Activated T-cell treated with anti-CD3 and anti-CD28 coated beads for 24 hours (primary cell): Measurements from ENCODE around the gene SLC25A26.
"Not testable (repeated sequence)": the region's sequence is repeated elsewhere in the genome, so short reads cannot be mapped to it uniquely, and the experiment has no call there.

Experiments used
- DNase-seq: peaks from one replicate; pipeline ENCODE4 v3.0.0-alpha.2; 2020; ENCODE audit warnings: low read depth

The SLC25A26 gene

GRCh38 chr3:66411961-66412887 lies 191.4 kb downstream of the SLC25A26 start:
- no peak for DNase-seq

GRCh38 chr3:66413151-66413751 lies 192.4 kb downstream of the SLC25A26 start:
- no peak for DNase-seq

- no peak for DNase-seq
Measured at GRCh38 chr3:66414846-66415245, 194.0 kb downstream of the SLC25A26 start.

- DNase-seq, result no peak
Measured at GRCh38 chr3:66415867-66416428, 195.1 kb downstream of the SLC25A26 start.

GRCh38 chr3:66416556-66417304 lies 195.9 kb downstream of the SLC25A26 start:
- no peak for DNase-seq

GRCh38 chr3:66418475-66418931 lies 197.7 kb downstream of the SLC25A26 start:
- no peak for DNase-seq

GRCh38 chr3:66419036-66419435 lies 198.2 kb downstream of the SLC25A26 start:
- DNase-seq, result no peak

- not testable (repeated sequence) for DNase-seq
Measured at GRCh38 chr3:66421144-66421543, 200.3 kb downstream of the SLC25A26 start.

- not testable (repeated sequence) for DNase-seq
Measured at GRCh38 chr3:66421893-66422292, 201.1 kb downstream of the SLC25A26 start.

- no peak for DNase-seq
Measured at GRCh38 chr3:66423791-66424190, 203.0 kb downstream of the SLC25A26 start.

- DNase-seq, result no peak
Measured at GRCh38 chr3:66425032-66425431, 204.2 kb downstream of the SLC25A26 start.

GRCh38 chr3:66425576-66426114 lies 204.8 kb downstream of the SLC25A26 start:
- DNase-seq, result no peak

- DNase-seq, result no peak
Measured at GRCh38 chr3:66426135-66426534, 205.3 kb downstream of the SLC25A26 start.

GRCh38 chr3:66427352-66427751 lies 206.6 kb downstream of the SLC25A26 start:
- DNase-seq, result no peak

GRCh38 chr3:66427951-66428474 lies 207.2 kb downstream of the SLC25A26 start:
- DNase-seq, result no peak
